Osteocyte (in vitro differentiated cells): ENCODE measurements around the gene LRRC46. TPM values are rescaled to one million over a fixed set of nuclear protein-coding genes. Genes with fewer than 3 reads are reported as not detected.

Experiments
- DNase-seq: peaks from one replicate; pipeline ENCODE4 v3.0.0; 2021; ENCODE audit warnings: mixed read lengths; ENCODE audit not compliant: unreplicated experiment; ENCODE audit errors: extremely low spot score
- H3K27ac Mint-ChIP-seq: one replicate; pipeline ENCODE4 v1.8.0; 2021; ENCODE audit warnings: mild to moderate bottlenecking, mixed read lengths; ENCODE audit not compliant: unreplicated experiment
- H3K27me3 Mint-ChIP-seq: one replicate; pipeline ENCODE4 v1.8.0; 2021; ENCODE audit warnings: mixed read lengths; ENCODE audit not compliant: unreplicated experiment
- H3K36me3 Mint-ChIP-seq: one replicate; pipeline ENCODE4 v1.8.0; 2021; ENCODE audit warnings: mixed read lengths; ENCODE audit not compliant: unreplicated experiment
- H3K4me1 Mint-ChIP-seq: one replicate; pipeline ENCODE4 v1.8.0; 2021; ENCODE audit warnings: mixed read lengths; ENCODE audit not compliant: unreplicated experiment
- H3K4me3 Mint-ChIP-seq: one replicate; pipeline ENCODE4 v1.8.0; 2021; ENCODE audit warnings: mild to moderate bottlenecking, moderate library complexity, mixed read lengths; ENCODE audit not compliant: unreplicated experiment
- H3K9me3 Mint-ChIP-seq: one replicate; pipeline ENCODE4 v1.8.0; 2021; ENCODE audit warnings: mixed read lengths; ENCODE audit not compliant: unreplicated experiment
- CTCF ChIP-seq: fragments of 200-600 bp; sonication (generic); IDR thresholded peaks from 2 replicates; pipeline ENCODE4 v1.5.0; 2021; ENCODE audit warnings: antibody characterized with exemption, mild to moderate bottlenecking, moderate library complexity
- total RNA-seq: library from RNA; stranded (reverse); gene quantifications from 2 replicates; pipeline ENCODE4 v1.2.1, GENCODE V29; 2021

Gene LRRC46
- total RNA-seq, 1 donor from 2014 or later = 0.54 TPM

GRCh38 chr17:47872019-47872650, 40.7 kb downstream of the LRRC46 start:
- no peak for TF ChIP-seq CTCF

GRCh38 chr17:47872651-47873161, 41.2 kb downstream of the LRRC46 start:
- Mint-ChIP-seq H3K9me3 (no peaks in the 10 kb centered on the region), H3K27me3 (peaks cover 32% of the 10 kb centered on the region), H3K36me3 (no peaks in the 10 kb centered on the region), H3K27ac (no peak overlapping the region), H3K4me3 (no peak overlapping the region), H3K4me1 (peaks cover 35% of the 10 kb centered on the region)
- TF ChIP-seq CTCF = no peak
- no peak for DNase-seq

More at GRCh38 chr17:47872019-47872650, 40.7 kb downstream of the LRRC46 start:
- no peak overlapping the region for H3K4me3 Mint-ChIP-seq
- H3K9me3 Mint-ChIP-seq = no peaks in the 10 kb centered on the region
- no peak for DNase-seq
- peaks cover 31% of the 10 kb centered on the region for H3K4me1 Mint-ChIP-seq
- no peaks in the 10 kb centered on the region for H3K36me3 Mint-ChIP-seq
- H3K27ac Mint-ChIP-seq = no peak overlapping the region
- H3K27me3 Mint-ChIP-seq = peaks cover 32% of the 10 kb centered on the region

- TF ChIP-seq CTCF = no peak
- Mint-ChIP-seq H3K4me1 (peaks cover 40% of the 10 kb centered on the region), H3K27ac (no peak overlapping the region), H3K4me3 (no peak overlapping the region), H3K9me3 (no peaks in the 10 kb centered on the region), H3K27me3 (peaks cover 36% of the 10 kb centered on the region), H3K36me3 (no peaks in the 10 kb centered on the region)
- no peak for DNase-seq
Observed at GRCh38 chr17:47873200-47874090, 42.0 kb downstream of the LRRC46 start.

- H3K27ac Mint-ChIP-seq = peak overlapping the region; percentile 43
- no peaks in the 10 kb centered on the region for H3K36me3 Mint-ChIP-seq
- no peak for DNase-seq
- H3K9me3 Mint-ChIP-seq = no peaks in the 10 kb centered on the region
- H3K27me3 Mint-ChIP-seq = peaks cover 30% of the 10 kb centered on the region
- H3K4me3 Mint-ChIP-seq = no peak overlapping the region
- H3K4me1 Mint-ChIP-seq = peaks cover 40% of the 10 kb centered on the region
- no peak for TF ChIP-seq CTCF
Observed at GRCh38 chr17:47875011-47875985, 43.8 kb downstream of the LRRC46 start.
